Panc1 (cell line): Measurements from ENCODE around the gene ZNF622.

Source experiments
- CTCF ChIP-seq: fragments of 450-650 bp; IDR thresholded peaks from 2 replicates; pipeline ENCODE4 v1.5.1; 2017; ENCODE audit warnings: mild to moderate bottlenecking
- POLR2AphosphoS5 ChIP-seq: IDR thresholded peaks from 2 replicates; pipeline ENCODE4 v1.6.1; 2012; ENCODE audit warnings: mild to moderate bottlenecking, low read depth, low read length, moderate library complexity

- no peak for TF ChIP-seq CTCF
- TF ChIP-seq POLR2AphosphoS5, result no peak
Measured at GRCh38 chr5:16459451-16459850, 6.1 kb downstream of the ZNF622 start.
